ENCODE measurements around the gene RYR2.
A peak's percentile ranks its signal among the peaks of the same experiment; 100 is the strongest.

The RYR2 gene

DNA sequence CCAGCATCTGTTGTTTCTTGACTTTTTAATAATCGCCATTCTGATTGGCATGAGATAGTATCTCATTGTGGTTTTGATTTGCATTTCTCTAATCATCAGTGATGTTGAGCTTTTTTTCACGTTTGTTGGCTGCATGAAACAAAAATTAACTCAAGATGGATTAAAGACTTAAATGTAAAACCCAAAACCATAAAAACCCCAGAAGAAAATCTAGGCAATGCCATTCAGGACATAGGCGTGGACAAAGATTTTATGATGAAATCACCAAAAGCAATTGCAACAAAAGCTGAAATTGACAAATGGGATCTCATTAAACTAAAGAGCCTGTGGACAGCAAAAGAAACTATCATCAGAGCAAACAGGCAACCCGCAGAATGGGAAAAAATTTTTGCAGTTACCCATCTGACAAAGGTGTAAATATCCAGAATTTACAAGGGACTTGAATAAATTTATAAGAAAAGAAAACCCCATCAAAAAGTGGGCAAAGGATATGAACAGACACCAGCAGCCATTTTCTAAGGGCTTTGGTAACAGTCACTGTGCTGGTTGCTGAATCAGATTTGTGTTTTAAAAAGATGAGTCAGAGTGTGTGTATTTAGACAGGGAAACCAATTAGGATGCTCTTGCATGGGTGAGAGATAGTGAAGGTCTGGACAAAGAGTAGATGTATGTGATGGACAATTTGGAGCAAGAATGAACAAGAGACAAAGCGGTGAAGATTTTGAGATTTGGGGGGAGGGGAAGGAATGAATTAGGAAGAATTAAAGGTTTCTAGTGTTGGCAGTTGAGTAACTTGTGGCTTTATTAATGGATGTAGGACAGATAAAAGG lies 110.7 kb downstream of the RYR2 start:
- DNase-seq: no peak

DNA sequence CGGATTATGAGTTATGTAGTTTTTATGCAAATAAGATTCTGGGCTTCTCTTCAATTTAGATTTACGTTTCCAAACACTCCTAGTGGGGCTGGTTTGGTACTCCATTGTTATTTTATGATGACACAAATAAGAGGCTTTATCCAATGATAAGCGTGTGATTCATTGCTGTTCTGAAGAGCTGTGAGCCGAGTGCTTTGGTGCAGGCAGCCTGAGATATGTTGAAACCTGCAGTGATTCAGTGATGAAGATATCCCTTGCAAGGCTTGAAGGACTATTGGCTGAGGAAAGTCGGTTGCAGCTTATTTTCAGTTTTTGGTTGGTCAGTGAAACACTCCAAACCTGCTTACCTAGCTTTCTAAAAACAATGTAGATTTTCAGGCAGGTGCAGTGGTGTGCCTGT lies 112.2 kb downstream of the RYR2 start:
- peak; percentile 55 for DNase-seq

DNA sequence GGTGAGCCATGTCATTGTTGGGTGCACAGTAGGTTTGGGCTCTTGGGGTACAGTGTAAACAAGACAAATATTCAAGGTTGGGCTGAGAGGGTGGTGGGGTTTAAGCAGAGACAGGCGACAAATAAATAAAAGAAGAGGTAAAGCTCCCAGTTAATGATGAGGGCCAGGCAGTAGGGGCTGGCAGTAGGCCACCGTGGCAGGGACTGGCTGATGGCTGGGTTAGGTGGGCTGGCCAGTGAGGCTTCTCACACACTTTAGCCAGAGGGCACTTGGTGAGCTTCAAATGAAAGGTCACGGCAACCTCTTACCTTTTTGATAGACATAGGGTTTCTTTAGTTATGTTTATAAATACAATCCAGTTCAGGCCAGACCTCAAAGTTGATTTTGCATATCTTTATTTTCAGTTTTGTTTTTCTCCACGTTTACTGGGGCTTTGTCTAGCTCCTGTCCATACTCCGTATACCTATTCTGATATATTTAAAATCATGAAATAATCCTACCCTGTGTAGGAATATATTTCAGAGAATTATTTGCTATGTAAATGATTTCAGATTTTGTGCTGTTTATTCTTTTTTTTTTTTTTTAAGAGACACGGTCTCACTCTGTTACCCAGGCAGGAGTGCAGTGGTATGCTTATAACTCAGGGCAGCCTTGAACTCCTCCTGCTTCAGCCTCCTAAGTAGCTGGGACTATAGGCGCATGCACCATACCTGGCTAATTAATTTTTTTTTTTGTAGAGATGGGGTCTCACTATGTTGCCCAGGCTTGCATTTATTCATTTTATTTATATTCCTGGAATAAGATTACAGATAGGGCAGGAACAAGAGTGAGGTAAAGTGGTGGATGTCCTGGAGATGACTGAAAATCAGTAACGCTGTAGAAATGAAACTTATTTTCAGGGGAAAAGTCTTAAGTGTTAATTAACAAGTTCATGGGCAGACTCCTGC lies 122.7 kb downstream of the RYR2 start:
- DNase-seq: no peak

DNA sequence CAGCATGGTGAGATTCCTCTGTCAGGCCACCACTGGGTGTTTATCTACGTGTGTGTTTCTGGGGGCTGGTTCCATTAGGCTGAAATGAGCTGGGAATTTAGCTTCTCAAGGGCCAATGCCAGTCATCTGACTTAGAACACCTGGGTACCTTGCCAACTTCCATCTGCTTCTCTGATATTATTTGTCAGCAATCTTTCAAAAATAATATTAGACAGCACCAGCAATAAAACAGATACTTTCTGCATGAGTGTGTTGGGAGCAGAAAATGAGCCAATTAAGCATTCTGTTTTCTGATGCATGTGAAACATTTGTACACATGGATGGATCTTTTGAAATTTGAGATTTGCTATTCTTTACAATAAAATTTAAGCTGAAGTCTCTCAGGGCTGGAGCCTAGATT lies 124.1 kb downstream of the RYR2 start:
- no peak for DNase-seq

DNA sequence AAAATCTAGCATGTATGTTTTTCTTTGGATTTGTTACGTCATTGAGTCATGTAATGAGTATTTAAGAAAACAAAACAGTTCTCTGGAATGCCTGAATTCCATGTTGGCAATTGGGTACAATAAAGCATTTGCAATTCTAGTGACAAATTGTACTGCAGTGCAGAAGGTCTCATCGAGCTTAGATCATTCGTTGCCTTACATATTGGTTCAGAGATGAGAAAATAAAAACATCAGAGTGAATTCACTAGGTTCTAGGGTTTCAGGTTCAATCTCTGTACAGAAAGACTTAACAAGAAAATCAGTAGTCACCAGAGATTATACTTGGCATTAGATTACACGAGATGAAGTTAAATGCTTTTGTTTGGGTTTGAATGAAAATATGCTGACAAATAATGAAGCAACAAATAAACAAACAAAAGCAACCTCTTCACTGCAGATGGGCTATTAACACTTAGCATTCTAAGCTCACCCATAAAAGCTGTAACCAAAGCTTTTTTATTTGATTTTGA lies 124.7 kb downstream of the RYR2 start:
- no peak for DNase-seq

DNA sequence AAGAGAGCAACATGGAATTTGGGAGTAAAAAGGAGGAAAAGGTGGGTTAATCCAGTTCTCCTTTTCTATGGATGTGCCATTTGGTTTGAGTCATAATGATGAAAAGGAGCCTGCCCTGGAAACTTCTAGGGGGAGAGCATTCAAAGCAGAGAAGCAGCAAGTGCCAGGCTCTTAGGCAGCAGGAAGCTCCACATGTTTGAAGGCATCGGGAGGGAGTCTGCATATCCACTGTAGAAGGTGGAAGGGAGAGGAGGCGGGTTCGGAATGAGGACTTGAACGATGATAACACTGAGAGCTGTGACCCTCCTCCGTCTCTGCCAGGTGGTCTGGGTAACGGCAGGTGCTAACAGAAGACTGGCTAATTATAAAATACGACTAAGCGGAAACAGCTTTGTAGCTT lies 128.2 kb downstream of the RYR2 start:
- DNase-seq: no peak

DNA sequence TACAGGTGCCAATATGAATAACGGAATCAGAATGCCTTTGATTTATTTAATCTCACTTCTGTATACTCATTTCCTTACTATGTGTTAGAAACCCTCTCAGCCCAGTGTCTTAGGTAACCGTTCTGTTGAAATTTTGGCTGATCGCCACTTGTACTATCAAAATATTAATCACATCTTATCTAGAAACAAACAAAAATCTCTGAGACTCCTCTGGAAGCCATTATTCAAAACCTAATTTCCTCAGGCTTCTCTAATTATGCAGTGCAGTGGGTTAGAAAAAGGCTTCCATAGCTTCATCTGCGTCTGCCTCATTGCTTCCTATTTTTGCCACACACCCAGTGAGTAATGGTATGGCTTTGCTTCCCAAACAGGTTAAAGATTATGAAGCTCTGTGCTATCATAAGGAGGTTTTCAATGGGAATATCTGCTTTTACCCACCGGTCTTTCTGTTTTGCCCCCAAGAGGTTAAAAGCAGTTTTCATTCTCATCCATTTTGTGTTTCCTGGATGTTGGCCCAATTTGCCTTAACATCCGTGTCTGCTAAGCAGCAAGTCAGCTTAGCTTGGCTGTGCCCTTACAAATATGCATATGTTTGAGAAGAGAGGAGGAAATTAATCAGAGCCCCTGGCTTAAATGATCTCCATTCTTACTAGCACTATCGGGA lies 129.6 kb downstream of the RYR2 start:
- peak; percentile 6 for DNase-seq

DNA sequence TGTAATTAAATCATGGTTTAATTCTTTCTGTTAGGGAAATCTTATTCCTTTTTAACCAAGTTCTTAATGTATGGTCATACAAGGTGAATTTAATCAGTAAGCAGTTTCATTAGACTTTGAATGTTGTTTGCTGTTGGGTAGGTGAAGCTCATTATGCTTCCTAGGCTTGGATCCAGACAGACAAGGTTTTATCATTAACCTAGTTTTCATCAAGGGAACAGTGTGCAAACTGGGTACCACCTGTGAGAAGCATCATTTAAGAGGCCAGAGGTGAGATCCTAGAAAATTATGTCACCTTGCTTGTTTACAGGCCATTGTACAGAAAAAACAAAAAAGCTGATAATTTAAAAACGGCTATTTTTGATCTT lies 130.1 kb downstream of the RYR2 start:
- DNase-seq: no peak

DNA sequence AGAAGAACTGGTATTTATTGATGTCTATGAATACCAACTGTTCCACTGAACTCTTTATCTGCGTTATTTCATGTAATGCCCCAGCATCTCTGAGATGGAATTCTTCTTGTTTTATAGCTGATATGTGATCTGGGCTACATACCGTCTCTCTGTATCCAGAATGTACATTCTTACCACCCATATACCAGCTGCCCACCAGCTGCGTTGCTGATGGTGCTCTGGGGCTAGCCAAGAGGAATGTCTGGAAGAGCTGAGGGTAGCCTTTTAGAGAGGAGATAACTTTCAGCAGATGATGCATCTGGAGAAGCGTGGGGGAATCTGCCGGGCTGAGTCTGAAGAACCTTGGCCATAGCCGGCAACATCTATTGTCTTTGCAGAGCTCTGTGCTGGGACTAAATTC lies 137.5 kb downstream of the RYR2 start:
- no peak for DNase-seq

DNA sequence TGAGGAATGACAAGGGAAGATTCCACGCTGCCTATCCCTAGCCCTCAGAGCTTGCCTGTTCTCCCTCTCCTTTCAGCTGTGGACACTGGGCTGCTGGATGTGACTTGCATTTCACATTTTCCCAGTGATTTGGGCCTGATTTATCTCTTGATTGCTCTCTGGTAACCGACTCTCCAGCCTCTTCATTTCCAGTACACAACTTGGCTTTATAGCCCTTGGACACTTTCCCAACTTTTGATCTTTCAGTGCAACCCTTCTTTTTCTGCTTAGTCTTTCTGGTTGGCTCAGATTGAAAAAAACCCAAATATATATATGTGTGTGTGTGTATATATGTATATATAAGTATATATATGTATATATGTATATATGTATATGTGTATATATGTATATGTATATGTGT lies 138.3 kb downstream of the RYR2 start:
- DNase-seq: no peak

DNA sequence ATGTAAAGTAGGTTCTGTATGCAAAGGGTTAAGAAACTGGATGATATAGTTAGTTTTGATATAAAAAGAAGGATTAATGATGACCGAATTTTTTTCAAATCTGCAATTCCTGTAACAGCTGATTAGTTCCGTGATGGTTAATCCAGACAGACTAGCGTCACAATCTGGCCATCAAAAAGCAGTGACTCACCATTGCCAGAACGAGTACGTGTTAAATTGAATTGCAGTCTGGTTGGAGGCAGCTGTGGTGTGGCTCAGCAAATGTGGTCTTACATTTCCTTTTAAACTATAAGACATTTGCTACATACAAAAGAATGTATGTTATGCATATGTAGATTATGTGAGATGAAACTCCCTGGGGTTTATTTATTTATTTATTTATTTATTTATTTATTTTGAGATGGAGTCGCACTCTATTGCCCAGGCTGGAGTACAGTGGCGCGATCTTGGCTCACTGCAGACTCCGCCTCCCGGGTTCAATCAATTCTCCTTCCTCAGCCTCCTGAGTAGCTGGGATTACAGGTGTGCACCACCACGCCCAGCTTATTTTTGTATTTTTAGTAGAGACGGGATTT lies 139.8 kb downstream of the RYR2 start:
- no peak for DNase-seq

DNA sequence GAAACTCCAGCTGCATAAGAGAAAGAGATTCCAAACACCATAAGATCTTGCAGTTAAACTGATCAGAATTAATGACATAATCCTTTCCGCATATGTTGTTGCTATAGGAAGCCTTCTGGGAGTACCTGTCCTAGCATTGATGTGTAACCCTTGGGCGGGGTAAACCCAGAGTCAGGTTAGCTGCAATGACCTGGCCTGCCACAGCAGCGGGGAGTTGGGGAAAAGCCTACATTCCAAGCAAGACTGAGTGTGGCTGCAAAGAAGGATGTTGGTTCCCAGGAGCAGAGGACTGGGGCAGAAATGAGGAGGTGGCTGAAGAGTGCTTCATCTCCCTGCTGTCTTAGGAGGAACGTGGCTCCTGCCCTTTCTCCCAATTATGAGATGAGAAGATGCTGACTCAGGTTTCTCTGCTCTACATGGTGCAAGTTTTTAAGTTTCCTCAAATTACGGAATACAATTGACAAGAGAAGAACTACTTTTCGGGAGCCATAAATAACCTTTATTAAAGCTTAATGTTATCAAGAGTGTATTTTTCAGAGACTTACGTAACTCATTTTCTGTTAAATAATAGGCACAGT lies 142.1 kb downstream of the RYR2 start:
- no peak for DNase-seq

DNA sequence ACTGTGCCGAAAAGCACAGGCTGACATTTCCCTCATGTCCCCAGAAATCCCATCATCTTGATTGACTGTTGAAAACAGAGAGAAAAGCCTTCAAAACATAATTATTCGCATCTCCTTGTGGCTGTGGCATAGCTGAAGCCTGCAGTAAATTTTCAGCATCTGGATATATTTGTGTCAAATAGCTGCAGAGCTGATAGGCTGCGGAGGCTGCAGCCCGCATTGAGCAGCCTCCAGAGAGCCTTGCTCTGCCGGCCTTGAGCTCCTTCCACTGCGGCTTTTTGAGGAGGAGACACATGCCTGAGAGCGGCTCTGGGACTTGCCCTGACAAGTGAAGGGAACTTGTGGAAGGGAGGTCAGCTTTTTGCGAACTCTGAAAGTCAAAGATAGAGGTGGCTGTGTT lies 144.7 kb downstream of the RYR2 start:
- no peak for DNase-seq

DNA sequence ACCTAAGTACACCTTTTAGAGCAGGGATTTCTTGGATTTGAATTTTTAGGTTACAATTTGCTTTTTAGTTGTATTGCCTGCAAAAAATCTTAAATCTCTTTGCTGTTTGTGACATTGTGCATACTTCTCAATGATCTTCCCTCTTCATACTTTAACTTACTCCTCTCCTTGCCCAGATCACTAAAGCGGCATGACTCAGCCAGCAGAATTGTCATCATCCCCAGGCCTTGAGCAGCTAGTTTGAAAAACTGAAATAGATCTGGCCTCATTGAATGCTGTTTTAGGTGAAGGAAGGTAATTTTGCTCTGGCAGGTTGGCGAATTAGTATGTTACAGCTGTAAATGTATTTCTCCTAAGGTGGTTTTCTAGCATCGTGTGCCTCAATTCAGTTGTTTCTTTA lies 145.9 kb downstream of the RYR2 start:
- DNase-seq: no peak

DNA sequence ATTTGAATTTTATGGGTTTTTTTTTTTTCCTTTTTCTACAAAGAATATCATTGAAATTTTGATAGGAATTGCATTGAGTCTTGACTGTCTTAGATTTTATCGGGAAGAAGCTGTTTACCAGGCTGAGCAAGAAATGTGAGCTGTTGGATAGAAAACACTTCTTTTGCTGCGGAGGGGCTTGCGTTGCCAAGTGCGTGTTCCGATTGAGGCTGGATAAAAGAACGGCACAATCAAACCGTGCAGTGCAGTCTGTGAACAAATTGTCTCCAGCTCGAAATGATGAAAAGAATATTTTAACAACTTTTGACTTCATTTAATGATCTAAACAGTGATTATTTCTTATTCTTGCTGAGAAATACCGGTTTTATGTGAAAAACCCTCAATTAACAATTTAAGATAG lies 149.4 kb downstream of the RYR2 start:
- no peak for DNase-seq

DNA sequence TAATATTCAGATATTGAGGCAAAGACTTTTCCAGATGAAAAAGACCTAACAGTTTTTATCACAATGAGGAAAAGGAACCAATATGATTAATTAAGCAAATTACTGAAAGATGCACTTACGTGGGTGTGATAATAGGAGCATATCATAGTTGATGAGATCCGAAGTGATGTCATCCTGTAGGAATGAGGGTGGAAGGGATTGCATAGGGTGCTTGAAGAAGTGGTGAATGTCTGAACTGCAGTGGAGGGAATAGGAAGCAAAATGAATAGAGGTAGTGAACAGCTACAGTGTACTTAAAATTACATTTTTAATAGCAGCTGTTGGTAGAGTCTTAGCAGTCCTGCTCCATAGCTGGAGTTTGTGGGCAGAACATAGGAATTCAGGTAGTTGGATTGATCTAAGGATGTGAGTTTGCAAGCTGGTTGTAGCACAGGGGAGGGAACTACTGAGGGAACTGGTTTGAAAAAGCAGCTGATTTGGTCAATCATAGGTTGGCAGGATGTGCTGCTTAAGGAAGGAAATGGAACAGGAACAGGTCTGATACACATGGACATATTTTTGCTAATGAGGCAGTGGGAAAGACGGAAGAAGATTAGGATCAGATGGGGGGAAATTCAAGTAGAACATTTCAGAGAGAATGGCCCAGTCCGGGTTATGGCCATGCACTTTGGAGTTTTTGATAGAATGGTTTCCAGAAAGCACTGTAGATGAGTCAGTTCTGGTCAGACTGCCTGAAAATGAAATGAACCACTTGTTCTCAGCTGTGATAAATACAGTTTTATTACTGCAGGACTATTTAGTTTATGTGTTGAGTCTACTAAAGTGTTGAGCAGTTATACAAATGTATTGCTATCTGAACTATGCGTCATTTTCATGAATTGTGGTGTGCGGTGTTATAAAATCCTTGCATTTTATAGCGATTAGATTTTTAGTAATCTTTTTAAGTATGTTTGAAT lies 155.8 kb downstream of the RYR2 start:
- no peak for DNase-seq

DNA sequence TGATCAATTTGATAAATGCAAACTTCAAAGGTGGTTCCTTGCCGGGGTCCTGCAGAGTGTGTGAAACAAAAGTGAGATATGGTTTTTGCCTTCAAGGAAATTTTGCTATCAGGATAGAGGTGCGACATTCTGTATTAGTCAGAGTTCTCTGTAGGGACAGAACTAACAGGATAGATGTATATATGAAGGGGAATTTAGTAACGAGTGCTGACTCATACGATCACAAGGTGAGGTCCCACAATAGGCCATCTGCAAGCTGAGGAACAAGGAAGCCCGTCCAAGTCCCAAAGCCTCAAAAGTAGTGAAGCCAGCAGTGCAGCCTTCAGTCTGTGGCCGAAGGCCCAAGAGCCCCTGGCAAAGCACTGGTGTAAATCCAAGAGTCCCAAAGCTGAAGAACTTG lies 157.0 kb downstream of the RYR2 start:
- no peak for DNase-seq

DNA sequence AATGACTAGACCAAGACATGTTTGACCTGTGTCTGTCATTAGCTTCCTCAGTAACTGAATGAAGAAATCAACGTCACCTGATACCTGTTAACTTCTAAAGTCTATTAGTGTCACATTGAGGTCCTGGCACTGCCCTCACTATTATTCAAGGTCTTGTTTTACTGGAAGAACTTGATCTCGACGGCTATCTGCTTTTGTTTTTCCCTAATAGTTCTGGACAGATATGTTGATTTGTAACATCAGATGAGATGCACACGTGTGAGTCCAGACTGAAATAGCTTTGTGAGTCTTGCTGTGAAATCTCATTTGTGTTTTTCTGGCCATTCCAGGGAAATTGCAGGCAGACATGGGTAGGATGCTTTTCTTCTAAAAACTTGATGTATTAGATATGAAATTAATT lies 159.2 kb downstream of the RYR2 start:
- DNase-seq: no peak

DNA sequence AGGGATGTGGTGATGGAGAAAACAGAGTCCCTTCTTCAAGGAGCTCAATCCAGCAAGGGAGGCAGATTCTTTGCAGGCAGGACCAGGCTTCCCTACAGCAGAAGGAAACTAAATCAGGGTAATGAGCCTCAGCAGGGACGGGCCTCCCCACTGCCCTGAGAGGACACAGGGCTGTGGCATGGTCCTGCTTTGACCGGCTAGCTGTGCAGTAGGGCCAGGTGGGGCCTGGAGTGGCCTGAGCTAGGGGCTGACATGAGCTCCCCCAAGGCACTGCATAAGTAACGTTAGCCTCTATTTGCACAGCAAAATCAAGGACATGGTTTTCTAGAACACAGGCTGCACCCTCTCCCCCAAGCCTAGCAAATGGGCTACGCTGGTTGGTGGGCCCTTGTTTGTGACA lies 162.9 kb downstream of the RYR2 start:
- no peak for DNase-seq

DNA sequence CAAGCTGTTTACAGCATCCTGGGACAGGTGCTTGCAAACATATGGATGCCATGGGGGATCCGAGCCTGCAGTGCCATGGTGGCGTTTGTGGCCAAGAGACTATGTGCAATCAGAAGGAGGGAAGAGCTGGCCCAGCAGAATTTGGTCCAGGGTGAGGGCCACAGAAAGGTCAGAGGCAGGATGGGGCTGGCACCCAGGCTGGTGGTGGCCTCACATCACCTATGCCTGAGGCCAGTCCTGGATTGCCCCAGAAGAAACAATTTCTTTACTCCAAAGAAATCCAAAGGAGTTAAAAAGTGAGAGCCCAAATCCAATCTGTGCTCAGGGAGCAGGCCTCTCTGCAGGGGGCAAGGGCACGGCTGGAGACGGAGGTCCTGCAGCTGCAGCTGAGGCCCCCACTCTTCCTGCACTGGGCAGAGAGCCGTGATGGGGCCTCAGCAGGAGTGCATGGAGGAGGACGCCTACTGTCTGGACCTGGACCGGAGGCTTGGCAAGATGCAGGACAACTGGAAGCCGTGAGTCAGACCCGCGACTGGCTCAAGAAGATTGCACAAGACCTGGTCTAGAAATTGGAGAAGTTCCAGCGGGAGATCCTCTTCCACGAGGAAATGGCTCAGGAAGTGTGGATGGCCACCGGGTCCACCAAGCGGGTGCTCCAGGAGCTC lies 163.5 kb downstream of the RYR2 start:
- no peak for DNase-seq

DNA sequence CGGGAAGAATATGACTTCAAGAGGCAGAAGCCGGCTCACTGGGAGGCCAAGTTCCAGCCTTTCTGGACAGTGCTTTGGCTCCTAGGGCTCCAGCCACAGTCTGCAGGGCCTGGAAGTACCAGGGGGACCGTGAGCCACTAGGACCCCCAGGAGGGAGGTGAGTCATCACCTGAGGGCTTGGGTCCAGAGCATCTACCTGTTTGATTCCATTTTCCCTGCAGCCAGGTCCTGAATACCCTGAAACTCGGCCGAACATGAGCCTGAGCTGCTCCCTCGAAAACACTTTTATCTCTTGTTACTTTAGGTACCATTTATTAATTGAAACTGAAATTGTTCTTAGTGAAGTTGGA lies 164.1 kb downstream of the RYR2 start:
- DNase-seq: no peak
